HG02973 (cell line): ENCODE data around the gene CYB561A3.

ENCODE experiments used
- ATAC-seq: cut with Tn5 transposase; IDR thresholded peaks from one replicate; pipeline ENCODE4 v1.9.1; 2021; ENCODE audit warnings: moderate library complexity; ENCODE audit not compliant: unreplicated experiment

The CYB561A3 gene

DNA sequence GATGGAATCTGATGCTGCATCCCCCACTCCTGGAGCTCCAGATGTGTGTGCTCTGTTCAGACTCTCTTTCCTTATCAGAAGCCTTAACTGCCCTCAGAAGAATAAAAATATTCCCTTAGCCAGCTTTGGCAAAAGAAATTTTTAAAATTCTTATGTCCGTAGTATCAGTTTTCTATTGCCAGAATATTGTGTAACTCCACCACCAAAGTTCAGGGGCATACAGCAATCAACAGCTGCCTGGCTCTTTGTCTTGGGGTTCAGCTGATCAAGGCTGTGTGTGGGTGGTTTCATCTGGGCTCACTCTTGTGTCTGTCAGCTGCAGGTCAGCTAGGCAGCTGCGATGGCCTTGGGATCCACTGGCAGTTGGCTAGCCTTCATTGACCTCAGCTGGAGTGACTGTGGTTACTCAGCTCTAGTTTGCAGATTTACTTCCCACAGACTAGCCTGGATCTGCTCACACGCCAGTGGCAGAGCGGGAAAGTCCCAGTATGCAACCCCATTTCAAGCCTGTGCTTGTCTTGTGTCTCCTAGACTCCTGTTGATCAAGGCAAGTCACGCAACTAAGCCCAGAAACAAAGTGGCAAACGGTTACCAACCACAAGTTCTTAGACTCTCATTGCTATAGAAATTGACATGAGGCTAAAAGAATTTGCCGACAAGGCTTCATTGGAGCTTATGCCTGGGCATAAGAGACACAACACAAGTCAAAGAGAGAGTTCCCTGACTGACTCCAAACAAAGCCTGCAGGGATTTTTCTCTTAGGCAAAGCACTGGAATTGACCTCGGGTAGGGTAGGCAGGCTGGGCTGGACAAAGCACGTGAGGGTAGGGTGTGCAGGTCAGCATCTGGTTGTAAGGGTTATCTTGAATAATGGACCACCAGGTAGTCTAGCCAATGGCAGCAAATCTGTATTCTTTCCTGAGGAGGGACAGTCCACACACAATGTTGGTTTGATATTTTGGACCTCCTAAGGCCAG, 8.0 kb upstream of the CYB561A3 start:
- ATAC-seq, result no peak

DNA sequence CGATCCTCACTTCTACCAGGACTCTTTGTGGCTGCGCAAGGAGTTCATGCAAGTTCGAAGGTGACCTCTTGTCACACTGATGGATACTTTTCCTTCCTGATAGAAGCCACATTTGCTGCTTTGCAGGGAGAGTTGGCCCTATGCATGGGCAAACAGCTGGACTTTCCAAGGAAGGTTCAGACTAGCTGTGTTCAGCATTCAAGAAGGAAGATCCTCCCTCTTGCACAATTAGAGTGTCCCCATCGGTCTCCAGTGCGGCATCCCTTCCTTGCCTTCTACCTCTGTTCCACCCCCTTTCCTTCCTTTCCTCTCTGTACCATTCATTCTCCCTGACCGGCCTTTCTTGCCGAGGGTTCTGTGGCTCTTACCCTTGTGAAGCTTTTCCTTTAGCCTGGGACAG, 7.0 kb upstream of the CYB561A3 start:
- no peak for ATAC-seq

DNA sequence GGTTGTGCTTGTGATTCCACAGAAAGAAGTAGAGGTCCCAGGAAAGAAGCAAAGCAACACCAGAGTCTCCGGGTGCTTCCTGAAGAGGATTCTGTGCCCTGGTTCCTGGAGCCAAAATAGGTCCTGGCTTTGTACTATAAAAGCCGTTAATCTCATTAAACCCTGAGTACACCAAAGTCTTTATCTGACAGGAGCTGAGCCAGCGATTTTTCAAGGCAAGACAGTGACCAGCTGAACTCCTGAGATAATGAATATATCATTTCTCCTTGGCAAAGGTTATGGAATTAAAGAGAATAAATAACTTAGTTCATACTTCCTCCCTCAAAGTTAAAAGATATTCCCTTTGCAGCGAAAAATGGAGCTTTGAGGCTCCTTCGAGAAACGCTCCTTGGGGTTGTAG, 5.7 kb upstream of the CYB561A3 start:
- no peak for ATAC-seq

DNA sequence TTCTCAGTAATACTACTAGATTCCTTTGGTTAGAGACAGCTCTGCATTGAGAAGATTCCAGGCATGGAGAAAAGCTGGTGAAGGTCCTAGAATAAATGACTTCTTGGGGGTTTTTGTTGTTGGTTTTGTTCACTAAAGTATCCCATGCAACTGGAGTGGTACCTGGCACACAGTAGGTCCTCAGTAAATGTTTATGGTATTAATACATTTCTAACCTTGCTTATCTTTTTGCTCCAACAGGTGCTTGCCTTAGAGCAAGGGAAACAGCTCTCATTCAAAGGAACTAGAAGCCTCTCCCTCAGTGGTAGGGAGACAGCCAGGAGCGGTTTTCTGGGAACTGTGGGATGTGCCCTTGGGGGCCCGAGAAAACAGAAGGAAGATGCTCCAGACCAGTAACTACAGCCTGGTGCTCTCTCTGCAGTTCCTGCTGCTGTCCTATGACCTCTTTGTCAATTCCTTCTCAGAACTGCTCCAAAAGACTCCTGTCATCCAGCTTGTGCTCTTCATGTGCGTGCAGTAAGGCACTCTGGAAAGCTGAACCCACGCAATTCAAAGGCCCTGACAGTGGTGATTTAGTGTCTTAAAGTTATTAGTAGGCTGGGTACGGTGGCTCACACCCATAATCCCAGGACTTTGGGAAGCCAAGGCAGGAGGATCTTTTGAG, 2.5 kb upstream of the CYB561A3 start:
- no peak for ATAC-seq

DNA sequence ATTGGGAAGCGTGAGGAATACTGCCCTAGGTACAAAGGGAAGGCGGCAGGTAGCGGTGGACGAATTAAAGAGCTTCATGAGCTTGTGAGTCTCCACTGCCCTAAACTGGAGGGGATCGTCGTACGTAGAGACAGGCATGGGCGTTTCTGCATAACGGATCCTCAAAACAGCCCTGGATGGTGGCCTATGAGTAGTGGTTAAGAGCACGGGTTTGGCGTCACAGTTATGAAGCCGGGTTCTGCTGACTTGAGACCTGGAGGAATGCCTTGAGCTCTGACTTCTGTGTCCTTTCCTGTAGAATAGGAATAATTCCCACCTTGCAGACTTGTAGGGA, 827 bp upstream of the CYB561A3 start:
- ATAC-seq, result no peak

DNA sequence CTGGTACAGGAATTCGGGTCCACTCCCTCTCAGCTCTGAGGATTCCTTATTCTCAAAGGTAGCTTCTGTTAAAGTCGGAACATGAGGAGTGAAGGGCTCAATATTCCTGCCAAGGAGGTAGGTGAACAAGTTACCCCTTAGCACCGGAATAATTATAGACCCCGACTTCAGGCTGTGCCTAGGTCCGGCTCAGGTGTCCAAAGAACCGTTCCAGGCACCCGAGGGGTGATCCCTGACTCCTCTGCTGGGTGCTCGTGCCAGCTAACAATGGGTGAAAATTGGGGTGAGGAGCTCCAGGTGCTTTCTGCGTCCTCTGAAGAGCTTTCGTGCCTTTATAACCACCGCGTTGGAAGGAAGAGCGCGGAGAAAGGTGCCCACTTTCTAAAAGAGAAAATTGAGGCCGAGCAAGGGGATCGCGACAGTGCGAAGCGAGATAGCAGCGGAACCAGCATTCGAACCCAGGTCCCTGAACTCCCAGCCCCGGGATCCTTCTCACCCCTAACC, 393 bp downstream of the CYB561A3 start:
- no peak for ATAC-seq

DNA sequence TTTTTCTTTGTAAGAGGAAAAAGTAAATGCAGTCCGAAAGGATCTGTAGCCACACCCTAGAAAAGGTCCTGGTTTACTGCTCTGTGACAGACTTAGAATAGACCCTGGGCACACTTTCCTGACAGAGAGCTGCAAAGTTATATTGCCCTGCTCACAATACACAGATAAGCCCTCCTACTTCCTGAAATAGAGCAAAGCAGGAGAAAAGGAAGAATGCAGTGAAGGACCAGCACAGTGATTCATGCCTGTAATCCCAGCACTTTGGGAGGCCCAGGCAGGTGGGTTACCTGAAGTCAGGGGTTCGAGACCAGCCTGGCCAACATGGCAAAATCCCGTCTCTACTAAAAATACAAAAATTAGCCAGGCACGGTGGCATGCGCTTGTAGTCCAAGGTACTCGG, 2.2 kb downstream of the CYB561A3 start:
- no peak for ATAC-seq

DNA sequence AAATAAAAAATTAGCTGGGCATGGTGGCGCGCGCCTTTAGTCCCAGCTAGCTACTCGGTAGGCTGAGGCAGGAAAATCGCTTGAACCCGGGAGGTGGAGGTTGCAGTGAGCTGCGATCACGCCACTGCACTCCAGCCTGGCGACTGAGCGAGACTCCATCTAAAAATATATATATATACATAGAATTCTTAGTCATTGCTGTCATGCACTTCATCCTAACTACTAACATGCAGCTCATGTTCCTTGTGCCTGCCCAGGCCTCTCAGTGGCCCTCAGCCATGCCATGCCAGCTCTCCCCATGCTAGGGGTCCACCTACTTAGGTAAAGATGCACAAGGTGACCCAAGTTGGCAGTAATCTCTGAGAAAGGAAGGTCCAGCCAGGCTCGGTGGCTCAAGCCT, 3.1 kb downstream of the CYB561A3 start:
- no peak for ATAC-seq

DNA sequence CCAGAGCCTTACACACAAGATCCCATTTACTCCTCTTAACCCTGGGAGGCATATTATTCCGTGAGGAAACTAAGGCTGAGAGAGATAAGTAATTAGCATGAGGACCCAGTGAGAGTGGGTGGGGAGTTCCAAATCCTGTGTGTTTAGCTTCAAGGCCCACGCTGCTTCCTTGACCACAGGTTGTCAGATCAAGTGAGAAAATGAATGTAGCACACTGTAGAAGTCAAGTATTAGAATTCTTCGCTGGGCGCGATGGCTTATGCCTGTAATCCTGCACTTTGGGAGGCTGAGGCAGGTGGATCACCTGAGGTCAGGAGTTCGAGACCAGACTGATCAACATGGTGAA, 3.8 kb downstream of the CYB561A3 start:
- ATAC-seq, result no peak

DNA sequence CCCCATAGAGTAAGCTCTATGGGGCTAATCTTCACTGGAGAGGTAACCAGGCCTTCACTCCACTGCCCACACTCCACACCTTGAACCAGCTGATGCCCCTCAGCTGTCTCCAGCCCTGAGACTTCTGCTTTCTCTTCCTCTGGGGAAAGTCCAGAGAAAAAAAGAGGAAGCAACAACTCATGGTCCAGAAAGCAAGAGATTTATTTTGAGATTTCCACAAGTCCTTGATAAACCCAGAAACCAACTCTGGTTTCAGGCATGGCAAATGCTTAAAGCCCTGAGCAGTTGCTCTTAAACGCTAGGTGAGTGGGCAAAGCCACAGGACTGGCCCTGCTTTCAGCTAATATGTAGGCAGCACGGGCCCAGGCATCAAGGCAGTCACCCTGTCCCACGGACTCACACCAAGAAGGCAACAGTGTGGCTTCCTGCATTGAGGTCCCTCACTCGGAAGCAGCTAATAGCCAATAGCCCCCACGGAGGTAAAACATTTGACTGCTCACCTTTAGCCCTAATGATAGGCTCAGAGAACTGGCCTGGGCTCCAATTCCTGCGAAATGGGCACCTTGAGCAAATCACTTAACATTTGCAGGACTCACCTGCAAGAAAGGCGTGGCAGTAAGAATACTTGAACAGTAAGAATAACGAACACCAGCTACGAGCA, 4.3 kb downstream of the CYB561A3 start:
- ATAC-seq, result peak; percentile 54

DNA sequence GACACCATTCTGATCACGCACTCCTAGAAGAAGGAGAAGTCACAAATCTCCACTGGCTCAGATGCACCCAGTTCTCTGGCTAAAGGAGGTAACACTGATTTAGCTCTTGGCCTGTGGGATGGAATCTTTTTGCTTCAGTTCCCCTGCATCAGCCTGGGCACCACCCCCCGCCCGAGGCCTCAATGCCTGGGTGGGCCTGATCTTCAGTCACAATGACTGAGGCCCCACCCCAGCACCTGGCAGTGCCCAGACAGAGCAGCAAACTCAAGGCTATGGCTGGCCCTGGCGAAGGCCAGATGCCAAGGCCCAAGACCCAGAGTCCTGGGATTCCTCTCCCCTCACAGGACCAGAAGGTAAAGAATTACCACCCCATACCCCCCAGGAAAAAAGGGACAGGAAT, 5.0 kb downstream of the CYB561A3 start:
- no peak for ATAC-seq

DNA sequence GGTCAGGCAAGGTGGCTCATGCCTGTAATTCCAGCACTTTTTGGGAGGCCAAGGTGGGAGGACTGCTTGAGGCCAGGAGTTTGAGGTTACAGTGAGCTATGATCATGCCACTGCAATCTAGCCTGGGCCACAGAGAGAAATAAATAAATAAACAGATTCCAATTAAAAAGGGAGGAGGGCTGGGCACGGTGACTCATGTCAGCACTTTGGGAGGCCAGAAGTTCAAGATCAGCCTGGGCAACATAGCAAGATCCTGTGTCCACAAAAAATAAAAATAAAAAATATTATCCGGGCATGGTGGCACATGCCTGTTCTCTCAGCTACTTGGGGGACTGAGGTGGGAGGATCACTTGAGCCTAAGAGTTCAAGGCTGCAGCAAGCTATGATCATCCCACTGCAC, 7.5 kb downstream of the CYB561A3 start:
- ATAC-seq, result no peak

DNA sequence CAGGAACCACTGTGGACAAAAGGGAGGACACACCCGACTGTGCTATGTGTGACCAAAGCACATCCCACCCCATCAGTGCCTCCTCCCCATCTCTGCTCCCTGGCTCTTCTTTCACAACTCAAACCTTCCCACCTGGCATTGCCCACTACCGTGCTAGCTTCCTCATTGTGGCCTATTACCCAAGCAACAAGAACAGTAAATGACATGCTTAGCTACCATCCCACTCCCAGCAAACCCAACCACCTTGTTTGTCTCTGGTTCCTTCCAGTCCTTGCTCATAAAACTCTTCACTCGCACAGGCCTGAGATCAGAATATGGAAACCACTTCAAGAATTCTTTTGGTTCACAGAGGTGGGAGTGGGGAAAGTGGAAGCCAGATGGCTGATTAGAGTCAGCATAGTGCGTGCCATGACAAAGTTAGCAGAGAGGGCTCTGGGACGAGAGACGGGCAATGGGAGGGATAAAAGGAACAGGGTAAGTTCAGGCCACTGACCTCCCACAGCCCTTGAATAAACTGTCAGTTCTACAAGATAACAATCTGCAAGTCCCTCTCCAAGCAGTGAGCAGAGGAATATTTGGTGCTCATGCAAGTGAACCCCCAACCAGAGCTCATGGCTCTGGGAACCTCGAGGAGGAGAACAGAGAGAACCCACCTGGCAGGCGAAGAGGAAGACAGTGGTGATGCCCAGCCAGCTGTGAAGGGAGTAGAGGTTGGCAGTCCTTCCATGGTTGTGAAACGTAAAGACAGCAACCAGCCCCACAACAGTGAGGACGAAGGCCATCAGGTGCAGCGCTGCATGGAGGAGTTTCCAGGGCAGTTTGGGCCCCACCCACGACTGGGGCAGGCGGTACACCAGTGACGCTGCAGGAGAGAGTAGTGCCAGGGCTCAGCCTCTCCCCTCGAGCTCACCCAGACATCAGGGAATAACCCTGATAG, 8.3 kb downstream of the CYB561A3 start:
- ATAC-seq, result no peak

DNA sequence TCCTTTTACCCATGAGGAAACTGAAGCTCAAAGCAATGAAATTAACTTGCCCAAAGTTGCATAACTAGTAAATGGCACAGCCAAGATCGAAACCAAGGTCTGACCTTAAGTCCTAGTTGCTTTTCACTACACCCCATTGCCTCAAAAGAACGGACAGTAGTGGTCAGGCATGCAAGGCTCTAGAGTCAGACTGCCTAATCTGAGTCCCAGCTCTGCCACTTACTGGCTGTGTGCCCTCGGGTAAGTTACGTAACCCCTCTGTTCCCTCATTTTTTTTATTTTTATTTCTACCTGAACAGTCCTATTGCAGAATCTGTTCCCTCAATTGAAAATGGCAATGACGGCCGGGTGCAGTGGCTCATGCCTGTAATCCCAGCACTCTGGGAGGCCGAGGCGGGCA, 9.6 kb downstream of the CYB561A3 start:
- ATAC-seq, result no peak

DNA sequence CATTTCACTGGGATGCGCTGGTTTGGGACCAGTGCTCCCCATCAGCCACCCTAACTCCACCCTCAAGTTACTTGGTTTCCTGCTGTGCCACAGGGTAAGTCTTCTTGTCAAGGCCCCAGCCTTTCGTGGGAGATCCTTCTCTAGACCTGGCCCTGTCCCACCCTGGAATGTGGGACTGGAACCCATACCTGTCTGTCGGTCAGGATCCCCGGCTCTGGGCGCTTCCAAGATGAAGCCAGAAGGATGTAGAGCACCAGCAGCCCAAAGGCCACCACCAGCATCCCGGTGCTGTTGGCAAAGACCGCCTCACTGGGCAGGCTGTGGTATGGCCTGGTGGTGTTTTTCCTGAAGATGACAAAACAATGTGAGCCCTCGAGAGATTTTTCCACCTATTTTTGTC, 10.9 kb downstream of the CYB561A3 start:
- ATAC-seq, result no peak

DNA sequence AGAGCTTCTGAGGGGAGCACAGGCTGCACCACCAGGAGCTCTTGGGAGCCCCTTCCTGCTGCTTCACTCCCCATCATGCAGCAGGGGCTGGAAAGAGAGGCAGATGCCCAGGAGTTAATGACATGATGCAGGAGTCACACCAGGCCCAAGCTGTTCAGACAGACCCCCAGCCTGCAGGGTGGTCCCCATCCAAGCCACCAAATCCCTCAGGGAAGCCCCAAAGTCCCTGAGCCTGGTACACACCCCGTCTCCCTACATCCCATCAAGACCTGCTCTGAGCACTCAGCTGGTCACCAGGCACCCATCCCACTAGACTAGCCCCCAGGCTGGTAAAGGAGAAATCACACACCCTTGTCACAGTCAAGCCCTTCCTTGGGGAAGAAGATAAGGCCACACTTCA, 11.3 kb downstream of the CYB561A3 start:
- ATAC-seq, result no peak

DNA sequence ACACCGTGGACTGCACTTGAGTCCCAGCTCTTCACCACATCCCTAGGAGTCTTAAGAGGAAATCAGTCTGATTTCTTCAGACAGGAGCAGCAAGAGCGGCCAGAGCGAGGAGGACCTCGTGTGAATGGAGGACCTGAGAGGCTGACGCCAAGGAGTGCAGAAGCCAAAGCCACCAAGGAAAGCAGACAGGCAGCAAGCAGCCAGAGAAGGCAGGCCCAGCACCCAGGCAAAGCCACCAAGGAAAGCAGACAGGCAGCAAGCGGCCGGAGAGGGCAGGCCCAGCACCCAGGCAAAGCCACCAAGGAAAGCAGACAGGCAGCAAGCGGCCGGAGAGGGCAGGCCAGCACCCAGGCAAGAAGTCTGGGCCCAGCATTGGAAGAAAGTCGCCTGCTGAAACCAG, 11.8 kb downstream of the CYB561A3 start:
- ATAC-seq, result no peak

DNA sequence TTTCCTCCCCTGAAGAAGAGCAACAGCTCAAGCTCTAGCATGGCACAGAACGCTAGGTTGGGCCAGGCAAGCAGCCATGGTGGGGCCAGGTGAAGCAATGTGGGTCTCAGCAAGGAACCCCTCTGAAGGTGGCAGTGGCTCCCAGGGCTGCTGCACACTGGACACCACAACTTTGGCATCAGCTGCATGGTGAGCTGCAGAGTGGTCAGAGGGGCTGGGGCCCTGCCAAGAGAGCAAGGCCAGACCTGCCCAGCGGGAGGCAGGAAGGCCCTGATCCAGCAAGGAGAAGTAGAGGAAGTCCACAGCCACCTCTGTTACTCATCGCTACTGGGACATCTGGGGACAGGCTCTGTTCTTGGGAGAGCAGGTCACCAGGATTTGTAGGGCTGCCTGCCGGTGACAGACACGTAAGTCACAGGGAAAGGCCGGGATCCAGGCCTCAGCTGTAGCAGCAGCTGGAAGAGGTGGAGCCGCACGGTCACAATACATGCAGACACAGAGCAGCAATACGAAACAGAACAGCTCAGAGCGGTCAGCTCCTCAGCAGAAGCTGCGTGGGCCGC, 12.4 kb downstream of the CYB561A3 start:
- no peak for ATAC-seq

DNA sequence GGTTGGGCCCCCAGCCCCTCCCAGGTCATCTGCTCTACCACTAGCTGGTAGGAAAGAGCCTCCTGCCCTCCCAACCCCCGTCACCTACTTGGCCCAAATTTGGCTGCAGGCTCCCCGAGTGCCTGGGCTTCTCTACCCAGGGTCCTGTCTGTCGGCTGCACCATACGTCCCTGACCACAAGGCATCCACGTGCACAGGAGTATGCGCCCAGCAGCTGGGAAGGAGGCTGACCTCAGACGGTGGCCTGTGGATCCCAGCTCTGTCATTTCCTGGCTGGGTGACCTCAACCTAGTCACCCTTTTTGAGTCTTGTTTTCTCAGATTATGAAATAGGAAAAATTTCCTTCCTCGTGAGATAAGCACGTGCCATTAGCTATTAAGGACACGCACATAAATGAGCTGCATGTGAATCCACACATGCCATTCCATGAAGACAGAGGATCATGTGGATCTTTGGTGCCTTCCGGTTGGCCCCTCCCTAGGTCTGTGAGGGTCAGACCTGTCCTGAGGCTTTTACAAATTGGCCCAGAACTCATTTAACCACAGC, 13.7 kb downstream of the CYB561A3 start:
- no peak for ATAC-seq
